IMR-90 (cell line): ENCODE measurements around the gene FAM83C.

Experiments used
- CTCF ChIP-seq: conservative IDR thresholded peaks from 2 replicates; pipeline ENCODE4 v1.5.1; 2012; ENCODE audit warnings: mild to moderate bottlenecking, low read depth, low read length, improper control_type of control experiment
- ELK1 ChIP-seq: fragments of 150-350 bp; IDR thresholded peaks from 2 replicates; pipeline ENCODE4 v1.6.1; 2016; ENCODE audit warnings: low read depth, mild to moderate bottlenecking, low read length, moderate library complexity, borderline replicate concordance
- FOS ChIP-seq: fragments of 150-350 bp; IDR thresholded peaks from 2 replicates; pipeline ENCODE4 v1.6.1; 2016; ENCODE audit warnings: low read depth, low read length
- MAZ ChIP-seq: IDR thresholded peaks from 2 replicates; pipeline ENCODE4 v1.6.1; 2012; ENCODE audit warnings: low read depth, mild to moderate bottlenecking, low read length, improper control_type of control experiment, moderate library complexity, borderline replicate concordance
- NFE2L2 ChIP-seq: fragments of 150-350 bp; IDR thresholded peaks from 2 replicates; pipeline ENCODE4 v1.6.1; 2016; ENCODE audit warnings: low read depth, mild to moderate bottlenecking, low read length
- POLR2A ChIP-seq: IDR thresholded peaks from 2 replicates; pipeline ENCODE4 v1.6.1; 2012; ENCODE audit warnings: mild to moderate bottlenecking, low read depth, low read length
- RAD21 ChIP-seq: IDR thresholded peaks from 2 replicates; pipeline ENCODE4 v1.6.1; 2012; ENCODE audit warnings: low read length, improper control_type of control experiment
- RFX5 ChIP-seq: IDR thresholded peaks from 2 replicates; pipeline ENCODE4 v1.8.0; 2012; ENCODE audit warnings: low read depth, mild to moderate bottlenecking, low read length, moderate library complexity
- SMC3 ChIP-seq: fragments of 150-350 bp; IDR thresholded peaks from 2 replicates; pipeline ENCODE4 v1.6.1; 2016; ENCODE audit warnings: low read depth, mild to moderate bottlenecking, antibody characterized with exemption, low read length, moderate library complexity
- USF2 ChIP-seq: fragments of 150-350 bp; IDR thresholded peaks from 2 replicates; pipeline ENCODE4 v1.6.1; 2017; ENCODE audit warnings: mild to moderate bottlenecking, antibody characterized with exemption, low read length, low read depth

- TF ChIP-seq SMC3 (no peak), CTCF (no peak), POLR2A (no peak), USF2 (no peak), MAZ (no peak), FOS (no peak), ELK1 (no peak), NFE2L2 (no peak), RFX5 (no peak), RAD21 (no peak)
These were observed 10.6 kb downstream of the FAM83C start for GRCh38 chr20:35281506-35282101.
